CD1c-positive myeloid dendritic cell (primary cell): ENCODE data around the gene ZMYND12.
A peak's percentile ranks its signal among the peaks of the same experiment; 100 is the strongest.

Source experiments
- DNase-seq: peaks from one replicate; pipeline ENCODE4 v3.0.0-alpha.2; 2016; ENCODE audit errors: extremely low spot score

ZMYND12 gene

GRCh38 chr1:42392967-42393848 lies 62.6 kb downstream of the ZMYND12 start:
- no peak for DNase-seq

DNA sequence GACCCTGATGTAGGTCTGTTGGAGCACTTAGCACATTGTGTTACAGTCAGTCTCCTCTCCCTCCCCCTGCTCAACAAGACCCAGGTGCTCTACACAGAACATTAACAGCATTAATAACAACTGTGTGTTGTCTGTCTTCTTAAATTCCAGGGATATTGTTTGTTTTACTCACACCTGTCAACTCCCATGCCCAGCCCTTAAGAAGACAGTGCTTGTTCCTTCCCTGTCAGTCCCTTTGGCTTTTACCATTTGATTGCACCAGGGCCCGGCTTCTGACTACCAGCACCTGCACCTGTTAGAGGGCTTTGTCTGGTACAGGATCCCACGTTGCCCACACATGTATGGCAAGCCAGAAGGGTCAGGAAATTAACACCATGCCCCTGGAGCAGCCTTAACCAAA lies 63.6 kb downstream of the ZMYND12 start:
- no peak for DNase-seq

DNA sequence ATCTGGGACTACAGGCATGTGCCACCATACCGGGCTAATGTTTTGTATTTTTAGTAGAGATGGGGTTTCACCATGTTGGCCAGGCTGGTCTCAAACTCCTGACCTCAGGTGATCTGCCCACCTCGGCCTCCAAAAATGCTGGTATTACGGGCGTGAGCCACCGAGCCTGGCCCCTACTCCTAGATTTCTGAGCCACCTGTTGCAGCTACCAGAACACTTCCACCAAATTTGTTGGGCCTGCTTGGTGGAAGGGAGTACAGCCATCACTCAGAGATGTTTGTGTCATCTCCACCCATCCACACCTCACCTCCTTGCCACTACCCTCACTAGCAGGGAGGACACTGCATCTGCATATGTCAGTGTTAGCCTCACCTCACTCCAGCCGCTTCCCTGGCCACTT lies 69.8 kb downstream of the ZMYND12 start:
- DNase-seq: no peak

DNA sequence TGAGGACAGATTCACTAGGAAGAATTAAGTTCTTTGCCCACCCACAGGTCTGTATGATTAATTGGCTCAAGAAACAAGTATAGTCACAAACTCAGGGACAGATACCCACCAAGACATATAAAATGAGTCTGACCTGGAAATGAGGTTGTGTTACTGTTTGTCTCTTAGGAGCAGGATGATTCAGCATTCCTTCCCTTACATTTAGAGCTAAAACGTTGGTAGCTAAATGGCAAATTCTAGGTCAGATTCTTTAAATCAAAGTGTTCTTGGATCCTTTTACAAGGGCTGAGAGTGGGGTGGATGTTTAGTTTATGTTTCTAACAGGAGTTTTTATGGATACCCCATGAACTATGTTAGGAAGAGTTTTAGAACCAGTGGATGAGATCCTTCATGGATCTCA lies 70.5 kb downstream of the ZMYND12 start:
- DNase-seq: no peak

- DNase-seq: no peak
Measured at GRCh38 chr1:42381280-42381673, 74.5 kb downstream of the ZMYND12 start.

GRCh38 chr1:42380586-42381279 lies 75.1 kb downstream of the ZMYND12 start, which contains the start of gene RIMKLA:
Gene RIMKLA (plus strand): TSS chr1:42380792. CDS start chr1:42380935, 143 bp downstream.
- peak; percentile 50 for DNase-seq
